ENCODE measurements around the gene MAD1L1.

DNA sequence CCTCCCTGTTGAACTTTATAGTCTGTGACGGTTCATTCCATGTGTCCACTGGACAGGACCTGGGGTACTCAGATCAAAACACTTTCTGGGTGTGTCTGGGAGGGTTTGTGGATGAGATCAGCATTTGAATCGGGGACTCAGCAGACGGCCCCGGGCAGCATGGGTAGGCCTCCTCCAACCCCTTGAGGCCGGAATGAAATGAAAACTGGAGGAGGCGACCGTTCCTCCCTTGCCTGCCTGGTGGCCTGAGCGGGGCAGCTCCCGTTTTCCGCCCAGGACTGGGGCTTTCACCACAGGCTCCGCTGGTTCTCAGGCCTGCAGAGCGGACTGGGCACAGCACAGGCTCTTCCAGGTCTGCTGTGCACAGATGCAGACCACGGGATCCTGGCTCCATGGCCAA, 247.7 kb downstream of the MAD1L1 start:
- TF ChIP-seq EZH2 (IDR thresholded peaks at IDR 0.05; ENCODE audit: insufficient read depth, poor library complexity, severe bottlenecking) (no peak), EZH2phosphoT487 (IDR thresholded peaks at IDR 0.05; ENCODE audit: insufficient read depth, low read depth) (no peak)
